NT2/D1 (cell line): ENCODE measurements around the gene FREY1.

Experiments
- DNase-seq: peaks from one replicate; pipeline ENCODE4 v3.0.0-alpha.2; 2011; ENCODE audit warnings: low read depth, low spot score
- H3K27me3 ChIP-seq: 2 replicates; pipeline ENCODE4 v1.6.0; 2011; ENCODE audit warnings: mild to moderate bottlenecking; ENCODE audit not compliant: insufficient read length, insufficient read depth
- H3K36me3 ChIP-seq: 2 replicates; pipeline ENCODE4 v1.6.1; 2011; ENCODE audit warnings: mild to moderate bottlenecking, low read length, mixed read lengths; ENCODE audit not compliant: insufficient read depth, insufficient read length
- H3K4me1 ChIP-seq: 2 replicates; pipeline ENCODE4 v1.5.1; 2011; ENCODE audit not compliant: insufficient read depth, insufficient read length
- H3K4me3 ChIP-seq: 2 replicates; pipeline ENCODE4 v1.5.1; 2011; ENCODE audit warnings: low read depth; ENCODE audit not compliant: insufficient read length
- H3K9ac ChIP-seq: 2 replicates; pipeline ENCODE4 v1.6.0; 2011; ENCODE audit warnings: low read depth; ENCODE audit not compliant: insufficient read length
- H3K9me3 ChIP-seq: 2 replicates; pipeline ENCODE4 v1.5.1; 2011; ENCODE audit warnings: mild to moderate bottlenecking, low read length; ENCODE audit not compliant: insufficient read depth
- SUZ12 ChIP-seq: IDR thresholded peaks from 2 replicates; pipeline ENCODE4 v1.6.1; 2011; ENCODE audit not compliant: insufficient read length, insufficient read depth; ENCODE audit errors: extremely low read depth
- YY1 ChIP-seq: IDR thresholded peaks from 2 replicates; pipeline ENCODE4 v1.6.1; 2011; ENCODE audit not compliant: insufficient read length, insufficient read depth
- ZNF274 ChIP-seq: IDR thresholded peaks from 2 replicates; pipeline ENCODE4 v1.6.1; 2011; ENCODE audit warnings: mild to moderate bottlenecking, low read depth, low read length

FREY1 gene

GRCh38 chr11:45864041-45864440 is 43.0 kb downstream of the FREY1 start:
- Histone ChIP-seq H3K4me1 (peaks cover 8% of the 10 kb centered on the region), H3K9ac (no peak overlapping the region), H3K4me3 (no peak overlapping the region), H3K36me3 (peaks cover 81% of the 10 kb centered on the region), H3K9me3 (no peaks in the 10 kb centered on the region), H3K27me3 (no peaks in the 10 kb centered on the region)
- TF ChIP-seq YY1 (no peak), SUZ12 (no peak), ZNF274 (no peak)
- no peak for DNase-seq

GRCh38 chr11:45860764-45861510 is 46.1 kb downstream of the FREY1 start:
- peaks cover 74% of the 10 kb centered on the region for H3K36me3 ChIP-seq
- no peaks in the 10 kb centered on the region for H3K9me3 ChIP-seq
- H3K9ac ChIP-seq, result no peak overlapping the region
- H3K4me3 ChIP-seq, result no peak overlapping the region
- H3K27me3 ChIP-seq, result no peaks in the 10 kb centered on the region
- peaks cover 19% of the 10 kb centered on the region for H3K4me1 ChIP-seq
- TF ChIP-seq SUZ12, result no peak
- no peak for TF ChIP-seq YY1
- no peak for TF ChIP-seq ZNF274
- DNase-seq, result no peak

- peaks cover 22% of the 10 kb centered on the region for H3K4me1 ChIP-seq
- no peaks in the 10 kb centered on the region for H3K9me3 ChIP-seq
Measured at GRCh38 chr11:45860348-45860747, 46.7 kb downstream of the FREY1 start.

GRCh38 chr11:45859661-45860140 is 47.4 kb downstream of the FREY1 start:
- Histone ChIP-seq H3K4me1 (peaks cover 27% of the 10 kb centered on the region), H3K9me3 (no peaks in the 10 kb centered on the region), H3K27me3 (no peaks in the 10 kb centered on the region), H3K9ac (peak overlapping the region; percentile 17), H3K4me3 (no peak overlapping the region), H3K36me3 (peaks cover 66% of the 10 kb centered on the region)
- no peak for DNase-seq
- TF ChIP-seq SUZ12, result no peak
- TF ChIP-seq ZNF274, result no peak
- no peak for TF ChIP-seq YY1

More at GRCh38 chr11:45860348-45860747, 46.7 kb downstream of the FREY1 start:
- H3K36me3 ChIP-seq, result peaks cover 70% of the 10 kb centered on the region
- no peak for DNase-seq
- no peak overlapping the region for H3K9ac ChIP-seq
- no peaks in the 10 kb centered on the region for H3K27me3 ChIP-seq
- TF ChIP-seq ZNF274 (no peak), YY1 (no peak), SUZ12 (no peak)
- H3K4me3 ChIP-seq, result no peak overlapping the region

- peaks cover 61% of the 10 kb centered on the region for H3K36me3 ChIP-seq
- H3K4me3 ChIP-seq, result no peak overlapping the region
- TF ChIP-seq YY1 (no peak), ZNF274 (no peak), SUZ12 (no peak)
- DNase-seq, result no peak
- H3K4me1 ChIP-seq, result peaks cover 29% of the 10 kb centered on the region
- no peaks in the 10 kb centered on the region for H3K9me3 ChIP-seq
- H3K27me3 ChIP-seq, result no peaks in the 10 kb centered on the region
- H3K9ac ChIP-seq, result no peak overlapping the region
Measured at GRCh38 chr11:45858751-45859398, 48.2 kb downstream of the FREY1 start.

- no peak overlapping the region for H3K4me3 ChIP-seq
- no peak for DNase-seq
- peaks cover 56% of the 10 kb centered on the region for H3K36me3 ChIP-seq
- no peaks in the 10 kb centered on the region for H3K27me3 ChIP-seq
- no peaks in the 10 kb centered on the region for H3K9me3 ChIP-seq
- no peak overlapping the region for H3K9ac ChIP-seq
- H3K4me1 ChIP-seq, result peaks cover 34% of the 10 kb centered on the region
- TF ChIP-seq YY1, result no peak
- TF ChIP-seq SUZ12, result no peak
- no peak for TF ChIP-seq ZNF274
Measured at GRCh38 chr11:45857961-45858474, 49.1 kb downstream of the FREY1 start.
